Measurements from ENCODE around the gene TMED8. TPM values are rescaled to one million over a fixed set of nuclear protein-coding genes. Genes with fewer than 3 reads are reported as not detected.

The TMED8 gene
- total and polyA plus RNA-seq, 10 of the 15 experiments (the other 5 are each of a cell fraction or from before 2014, with no cell fraction given), result 7.3 to 39.1 (median 26.1) TPM

GRCh38 chr14:77377502-77377844 lies 579 bp upstream of the TMED8 start:
- Histone ChIP-seq H3K27ac (ENCODE audit: control insufficient read depth, insufficient read depth) (no peak overlapping the region; the same call in 1 of the 2 replicates), H3K4me2 (ENCODE audit: control insufficient read depth, insufficient read depth) (peak overlapping the region; percentile 86), H3K9me3 (replicated peaks; ENCODE audit: control insufficient read depth, insufficient read depth, low read length) (no peaks in the 10 kb centered on the region), H3K27me3 (replicated peaks in 1 of 2; ENCODE audit: control insufficient read depth in 2 of 2, insufficient read depth in 2 of 2, low read length in 1 of 2) (no peaks in the 10 kb centered on the region), H3K36me3 (ENCODE audit: control insufficient read depth in 2 of 2, insufficient read depth in 2 of 2, low read length in 1 of 2) (no peaks in the 10 kb centered on the region), H3K9ac (ENCODE audit: control insufficient read depth, insufficient read depth, low read length) (peak overlapping the region; percentile 95; the same call in 1 of the 2 replicates), H3K4me3 (peak overlapping the region; percentile 83), H2AFZ (ENCODE audit: control insufficient read depth, low read depth, low read length) (peak overlapping the region; percentile 99), H3K4me1 (ENCODE audit: control insufficient read depth, insufficient read depth, low read length) (peaks cover 15% of the 10 kb centered on the region), H4K20me1 (ENCODE audit: control insufficient read depth, insufficient read depth) (no peaks in the 10 kb centered on the region), H3K79me2 (ENCODE audit: control insufficient read depth, insufficient read depth, low read length) (peaks cover 41% of the 10 kb centered on the region)
- ChIA-PET CTCF (interaction anchor here (1.1 to 1.8 kb wide), 5 partner anchors 13 to 279 kb away, joined by 3 to 10 read pairs (median 9); partner anchors contain the start of gene GSTZ1), RAD21 (ENCODE audit: unreplicated experiment) (interaction anchor here (0.7 to 1.8 kb wide), 9 partner anchors 13 to 231 kb away, joined by 3 to 21 read pairs (median 4); partner anchors contain the start of genes GSTZ1, POMT2 and VIPAS39), SMC1A (ENCODE audit: uncharacterized antibody, unreplicated experiment) (interaction anchor here (0.8 to 1.4 kb wide), 6 partner anchors 9 to 235 kb away, joined by 3 to 8 read pairs (median 4); no protein-coding TSS in a partner anchor), POLR2A (interaction anchor here (0.5 to 1.4 kb wide), 6 partner anchors 11 to 227 kb away, joined by 3 to 7 read pairs (median 4); partner anchors contain the start of genes AHSA1, GSTZ1 and POMT2)
- in situ Hi-C loops (cut with MboI), result no loop called here
- 12% methylated on average over 10 of the region's 10 CpGs for WGBS (ENCODE audit: insufficient coverage, insufficient replicate concordance, low lambda C conversion rate, missing lambda C conversion rate)
- intact Hi-C loops (cut with micrococcal nuclease; ENCODE audit: unreplicated experiment), result loop anchor here (2.0 kb wide), 1 partner anchor 81 kb away; the partner anchor contains the start of gene AHSA1
- no peak for DNase-seq (ENCODE audit: low read depth, low spot score)
- no TSS peak for BruUV-seq (replicated peaks)
- no peak for ATAC-seq
- no peak for FAIRE-seq
- TF ChIP-seq MEF2B (IDR thresholded peaks at IDR 0.05; ENCODE audit: partially characterized antibody, poor library complexity, severe bottlenecking) (peak; percentile 20), SKIL (IDR thresholded peaks at IDR 0.05; ENCODE audit: low read depth, poor library complexity, severe bottlenecking) (no peak)
